Stomach (tissue), 4 donors: ENCODE results near the gene PMFBP1.

Experiments used
- EP300 ChIP-seq: sonication (generic); formaldehyde crosslinking; IDR thresholded peaks from one replicate; pipeline ENCODE4 v1.6.1; 2017; ENCODE audit warnings: antibody characterized with exemption
- POLR2A ChIP-seq, 4 donors: fragments of 450-650 bp; IDR thresholded peaks; one replicate each; pipeline ENCODE4 v1.6.1; 2016; ENCODE audit warnings: antibody characterized with exemption in 4 of 4, control low read depth in 2 of 4, mild to moderate bottlenecking in 1 of 4, moderate library complexity in 1 of 4

DNA sequence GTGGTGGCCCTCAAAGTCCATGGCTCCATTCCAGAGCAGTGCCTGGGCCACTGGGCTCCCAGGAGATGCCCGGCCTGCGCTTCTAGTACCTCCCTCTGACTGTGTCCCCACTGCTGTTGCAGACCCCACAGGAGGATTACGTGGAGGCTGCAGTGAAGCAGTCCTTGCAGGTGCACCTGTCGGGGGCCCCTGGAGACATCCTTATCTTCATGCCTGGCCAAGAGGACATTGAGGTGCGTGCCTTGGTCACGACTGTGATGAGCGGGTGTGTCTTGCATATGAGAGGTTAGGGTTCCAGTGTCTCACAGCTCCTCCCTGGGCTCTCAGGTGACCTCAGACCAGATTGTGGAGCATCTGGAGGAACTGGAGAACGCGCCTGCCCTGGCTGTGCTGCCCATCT, 67.0 kb downstream of the PMFBP1 start:
- TF ChIP-seq EP300 (no peak), POLR2A (IDR thresholded peaks at IDR 0.05) (no peak)
